ENCODE data around the gene SCRN2.

GRCh38 chr17:47864791-47865216 lies 23.7 kb upstream of the SCRN2 start:
- no peak for TF ChIP-seq CTCF (IDR thresholded peaks at IDR 0.05)
- TF ChIP-seq ZFX (IDR thresholded peaks at IDR 0.05; ENCODE audit: borderline replicate concordance) = no peak

Measured in 22Rv1 (cell line).